HCT116 (cell line): Measurements from ENCODE around the gene QPCT. TPM values are rescaled to one million over a fixed set of nuclear protein-coding genes. Genes with fewer than 3 reads are reported as not detected.

ENCODE experiments used
- ATAC-seq: fragments of 200-7000 bp; cut with Tn5 transposase; 2 replicates; pipeline ENCODE4 v1.9.1; 2020; ENCODE audit warnings: mild to moderate bottlenecking, moderate library complexity
- BruUV-seq: library from RNA; stranded (reverse); fragments of 400-500 nt; replicated peaks from 2 replicates; lab custom pipeline; 2021; lab: Mats Ljungman, UMichigan
- CTCF ChIA-PET: fragments of 300-600 bp; sonication (Branson Sonifier 250); formaldehyde crosslinking; loops from one replicate; lab custom pipeline; 2021; ENCODE audit warnings: antibody characterized with exemption; lab: Charles Lee
- POLR2A ChIA-PET: fragments of 300-600, 350-600 bp; sonication (Branson Sonifier 250); formaldehyde crosslinking; loops from one replicate; lab custom pipeline; 2021; ENCODE audit warnings: antibody characterized with exemption; lab: Charles Lee
- RAD21 ChIA-PET, 2 experiments: fragments of 300-600 bp; sonication (Branson Sonifier 250); formaldehyde crosslinking; loops; one replicate each; lab custom pipeline; 2023; ENCODE audit warnings: low total read pairs in 2 of 2; ENCODE audit not compliant: uncharacterized antibody in 2 of 2, unreplicated experiment in 2 of 2, low non-redundant PET in 1 of 2; lab: Charles Lee
- DNase-seq: peaks from one replicate; pipeline ENCODE4 v3.0.0-alpha.2; 2010; ENCODE audit warnings: low read depth, low spot score
- H2AFZ ChIP-seq: fragments of 200-600 bp; shearing (Covaris generic), sonication (generic); 2 replicates; pipeline ENCODE4 v1.6.1; 2017; ENCODE audit warnings: low read depth, mixed run types, mixed read lengths, antibody characterized with exemption, low read length; ENCODE audit not compliant: poor library complexity, severe bottlenecking
- H3K27ac ChIP-seq: 2 replicates; pipeline ENCODE4 v1.5.1; 2012; ENCODE audit warnings: low read depth, low read length
- H3K27me3 ChIP-seq: fragments of 200-600 bp; sonication (generic); 2 replicates; pipeline ENCODE4 v1.6.1; 2016; ENCODE audit warnings: mixed run types, low read length, mixed read lengths; ENCODE audit not compliant: insufficient read depth
- H3K36me3 ChIP-seq, 2 experiments: fragments of 200-500 bp in 1 of 2; fragments of 200-600 bp in 1 of 2; sonication (Bioruptor generic) in 1 of 2; sonication (generic) in 1 of 2; 2 replicates each; pipeline versions ENCODE4 v1.5.1 to v1.6.1; 2014 to 2016; ENCODE audit warnings: low read length in 2 of 2, inconsistent platforms in 1 of 2, mixed read lengths in 1 of 2, mixed run types in 1 of 2; ENCODE audit not compliant: insufficient read depth in 2 of 2, control insufficient read depth in 1 of 2
- H3K4me1 ChIP-seq, 2 experiments: fragments of 200-600 bp in 1 of 2; sonication (generic) in 1 of 2; 2 replicates each; pipeline versions ENCODE4 v1.5.1 to v1.6.1; 2012 to 2017; ENCODE audit warnings: low read length in 2 of 2, inconsistent platforms in 1 of 2, mild to moderate bottlenecking in 1 of 2, mixed read lengths in 1 of 2, mixed run types in 1 of 2, moderate library complexity in 1 of 2; ENCODE audit not compliant: insufficient read depth in 2 of 2, control insufficient read depth in 1 of 2
- H3K4me2 ChIP-seq: fragments of 200-600 bp; sonication (generic); 2 replicates; pipeline ENCODE4 v1.6.1; 2017; ENCODE audit warnings: mixed run types, low read length, mixed read lengths
- H3K4me3 ChIP-seq, 2 experiments: fragments of 200-600 bp in 1 of 2; sonication (generic) in 1 of 2; replicated peaks in 1 of 2; 2 replicates each; pipeline ENCODE4 v1.5.1; 2011 to 2016; ENCODE audit warnings: low read length in 2 of 2, control low read depth in 1 of 2, low read depth in 1 of 2, mild to moderate bottlenecking in 1 of 2, mixed read lengths in 1 of 2, mixed run types in 1 of 2
- H3K79me2 ChIP-seq: fragments of 200-600 bp; sonication (generic); 2 replicates; pipeline ENCODE4 v1.6.1; 2017; ENCODE audit warnings: mild to moderate bottlenecking, mixed run types, low read length, moderate library complexity, mixed read lengths; ENCODE audit not compliant: insufficient read depth
- H3K9ac ChIP-seq: fragments of 200-600 bp; sonication (generic); 2 replicates; pipeline ENCODE4 v1.6.1; 2016; ENCODE audit warnings: low read length, mixed read lengths
- H3K9me2 ChIP-seq: fragments of 200-600 bp; sonication (generic), shearing (Covaris generic); 2 replicates; pipeline ENCODE4 v1.6.1; 2017; ENCODE audit warnings: mixed run types, mild to moderate bottlenecking, moderate library complexity; ENCODE audit not compliant: insufficient read depth
- H3K9me3 ChIP-seq, 2 experiments: fragments of 200-500 bp in 1 of 2; fragments of 200-600 bp in 1 of 2; sonication (Bioruptor generic) in 1 of 2; sonication (generic) in 1 of 2; 2 replicates each; pipeline ENCODE4 v1.6.1; 2014 to 2017; ENCODE audit warnings: low read length in 2 of 2, mixed read lengths in 2 of 2, inconsistent platforms in 1 of 2, low read depth in 1 of 2, mild to moderate bottlenecking in 1 of 2, mixed run types in 1 of 2, moderate library complexity in 1 of 2; ENCODE audit not compliant: control insufficient read depth in 1 of 2, insufficient read depth in 1 of 2
- H4K20me1 ChIP-seq: fragments of 200-600 bp; sonication (generic), shearing (Covaris generic); 2 replicates; pipeline ENCODE4 v1.6.1; 2017; ENCODE audit warnings: mixed run types, mild to moderate bottlenecking, moderate library complexity; ENCODE audit not compliant: insufficient read depth
- CBX3 ChIP-seq: IDR thresholded peaks from 2 replicates; pipeline ENCODE4 v1.6.1; 2012; ENCODE audit warnings: low read depth
- CTCF ChIP-seq, 3 experiments: fragments of 200-600 bp in 1 of 3; sonication (generic) in 1 of 3; IDR thresholded peaks in 2 of 3; conservative IDR thresholded peaks in 1 of 3; 2 replicates each; pipeline ENCODE4 v1.5.1; 2012 to 2017; ENCODE audit warnings: low read depth in 2 of 3, low read length in 2 of 3, antibody characterized with exemption in 1 of 3, borderline replicate concordance in 1 of 3, control low read depth in 1 of 3, mild to moderate bottlenecking in 1 of 3, mixed read lengths in 1 of 3, mixed run types in 1 of 3, moderate library complexity in 1 of 3; ENCODE audit not compliant: insufficient read depth in 1 of 3
- EZH2 ChIP-seq: fragments of 200-600 bp; sonication (generic); IDR thresholded peaks from 2 replicates; pipeline ENCODE4 v1.6.1; 2017; ENCODE audit warnings: antibody characterized with exemption, mixed run types
- FOSL1 ChIP-seq: IDR thresholded peaks from 2 replicates; pipeline ENCODE4 v1.6.1; 2012; ENCODE audit warnings: low read depth
- JUND ChIP-seq: IDR thresholded peaks from 2 replicates; pipeline ENCODE4 v1.6.1; 2012
- SRF ChIP-seq: IDR thresholded peaks from 2 replicates; pipeline ENCODE4 v1.6.1; 2012; ENCODE audit warnings: low read depth
- YY1 ChIP-seq: IDR thresholded peaks from 2 replicates; pipeline ENCODE4 v1.6.1; 2011; ENCODE audit warnings: low read length, low read depth, moderate library complexity, mild to moderate bottlenecking; ENCODE audit not compliant: insufficient replicate concordance; ENCODE audit errors: extremely low read depth
- ZNF274 ChIP-seq: fragments of 200-500 bp; sonication (Bioruptor generic); IDR thresholded peaks from 2 replicates; pipeline ENCODE4 v1.6.1; 2014; ENCODE audit warnings: mild to moderate bottlenecking, low read depth, low read length, inconsistent platforms
- intact Hi-C: fragments of 100-400 bp; cut with micrococcal nuclease; formaldehyde crosslinking; loops from 2 replicates; pipeline ENCODE4 v1.10.0; 2022
- total RNA-seq: library from RNA; stranded (reverse); gene quantifications from one replicate; pipeline ENCODE4 v1.2.1, GENCODE V29; 2021; ENCODE audit not compliant: unreplicated experiment
- TF ChIP-seq, protein P1 (sequence below): IDR thresholded peaks from 2 replicates; pipeline ENCODE4 v1.6.1; 2012

Gene QPCT
- total RNA-seq, 1 experiment from 2014 or later = not detected

DNA sequence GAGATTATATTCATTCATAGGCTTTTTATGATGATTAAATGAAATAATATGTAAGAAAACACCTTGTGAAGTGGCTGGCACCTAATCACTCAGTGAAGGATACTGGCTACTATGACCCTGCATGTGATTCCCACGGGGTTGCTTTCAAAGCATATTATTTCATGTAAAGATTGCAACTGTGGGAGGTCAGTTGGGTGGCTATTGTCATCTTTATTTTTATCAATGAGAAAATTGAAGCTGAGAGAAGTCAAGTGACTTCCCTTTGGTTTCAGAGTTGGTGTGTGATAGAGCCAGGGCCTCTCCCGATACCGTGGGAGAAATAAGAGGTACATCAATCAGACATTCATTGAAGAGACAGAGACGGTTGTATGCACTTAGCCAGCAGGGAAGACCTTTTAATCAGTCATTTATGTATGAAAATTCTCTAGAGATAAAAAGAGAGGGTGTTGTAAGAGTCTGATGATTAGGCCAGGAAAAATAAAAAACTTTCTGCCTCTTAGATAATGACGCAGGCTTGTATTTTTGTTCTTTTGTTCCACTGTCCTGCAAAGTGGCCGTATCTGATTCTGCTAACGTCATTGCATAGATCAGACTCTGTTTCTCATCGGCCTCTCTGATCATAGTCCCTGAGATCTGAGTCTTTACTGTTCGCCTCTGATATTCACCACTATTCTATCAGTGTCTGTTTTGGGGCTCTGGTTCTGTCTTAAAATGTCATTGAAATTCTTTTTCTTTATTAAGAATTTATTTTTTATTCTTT is 50.5 kb downstream of the QPCT start:
- POLR2A ChIA-PET = interaction anchor here (0.7 kb wide), 1 partner anchor 173 kb away, joined by 3 read pairs; no protein-coding TSS in a partner anchor
- peak overlapping the region; percentile 79 for H2AFZ ChIP-seq

More for the DNA sequence above, 50.5 kb downstream of the QPCT start:
- Histone ChIP-seq H3K9me2 (no peaks in the 10 kb centered on the region), H3K9ac (no peak overlapping the region), H3K27me3 (no peaks in the 10 kb centered on the region), H3K27ac (no peak overlapping the region), H3K36me3 (no peaks in the 10 kb centered on the region), H3K4me1 (peaks cover 3 to 12% of the 10 kb centered on the region in 2 experiments; a peak in 3 of 4 replicates), H4K20me1 (no peaks in the 10 kb centered on the region), H3K4me2 (no peak overlapping the region), H3K9me3 (no peaks in the 10 kb centered on the region), H3K4me3 (no peak overlapping the region), H3K79me2 (no peaks in the 10 kb centered on the region)
- BruUV-seq = no TSS peak
- intact Hi-C loops = no loop called here
- ATAC-seq (no peak), DNase-seq (no peak)
- RAD21 ChIA-PET = interaction anchor here (0.7 to 2.9 kb wide), 8 partner anchors 19 to 488 kb away, joined by 3 to 29 read pairs (median 14); no protein-coding TSS in a partner anchor
- CTCF ChIA-PET = interaction anchor here (0.8 to 4.7 kb wide), 16 partner anchors 8 to 879 kb away, joined by 3 to 129 read pairs (median 5); no protein-coding TSS in a partner anchor
- TF ChIP-seq SRF (no peak), CTCF (IDR thresholded peaks at IDR 0.05 in 2 of 3, conservative IDR thresholded peaks at IDR 0.05 in 1 of 3; ENCODE audit: borderline replicate concordance in 1 of 3, insufficient read depth in 1 of 3, low read depth in 2 of 3, low read length in 2 of 3) (no peak), FOSL1 (no peak), YY1 (no peak), CBX3 (no peak), ZNF274 (no peak), EZH2 (no peak), JUND (no peak)
- TF ChIP-seq, protein P1, sequence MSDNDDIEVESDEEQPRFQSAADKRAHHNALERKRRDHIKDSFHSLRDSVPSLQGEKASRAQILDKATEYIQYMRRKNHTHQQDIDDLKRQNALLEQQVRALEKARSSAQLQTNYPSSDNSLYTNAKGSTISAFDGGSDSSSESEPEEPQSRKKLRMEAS = no peak
